Memory B cell (primary cell): ENCODE measurements around the gene CCDC69.

Source experiments
- ATAC-seq: fragments of 150-1000 bp; cut with Tn5 transposase; 2 replicates; pipeline ENCODE4 v1.10.0; 2021; ENCODE audit warnings: low read depth, mild to moderate bottlenecking, moderate library complexity
- DNase-seq, 2 donors: peaks; one replicate each; pipeline ENCODE4 v3.0.0; 2022; ENCODE audit warnings: low spot score in 2 of 2
- H3K27ac Mint-ChIP-seq: one replicate; pipeline ENCODE4 v1.8.0; 2022; ENCODE audit warnings: mild to moderate bottlenecking, moderate library complexity, mixed read lengths
- H3K27me3 Mint-ChIP-seq: one replicate; pipeline ENCODE4 v1.8.0; 2022; ENCODE audit warnings: mixed read lengths
- H3K36me3 Mint-ChIP-seq: one replicate; pipeline ENCODE4 v1.8.0; 2022; ENCODE audit warnings: mild to moderate bottlenecking, mixed read lengths
- H3K4me1 Mint-ChIP-seq: one replicate; pipeline ENCODE4 v1.8.0; 2022; ENCODE audit warnings: mixed read lengths
- H3K4me3 Mint-ChIP-seq: one replicate; pipeline ENCODE4 v1.8.0; 2022; ENCODE audit warnings: mild to moderate bottlenecking, moderate library complexity, mixed read lengths
- H3K9me3 Mint-ChIP-seq: one replicate; pipeline ENCODE4 v1.8.0; 2022; ENCODE audit warnings: mixed read lengths

Gene CCDC69

GRCh38 chr5:151167022-151167421 lies 56.9 kb downstream of the CCDC69 start:
- DNase-seq (no peak), ATAC-seq (no peak)
- no peaks in the 10 kb centered on the region for H3K9me3 Mint-ChIP-seq
- H3K4me3 Mint-ChIP-seq, result no peak overlapping the region
- H3K4me1 Mint-ChIP-seq, result peaks cover 19% of the 10 kb centered on the region
- no peaks in the 10 kb centered on the region for H3K36me3 Mint-ChIP-seq
- H3K27me3 Mint-ChIP-seq, result no peaks in the 10 kb centered on the region
- no peak overlapping the region for H3K27ac Mint-ChIP-seq

- Mint-ChIP-seq H3K9me3 (no peaks in the 10 kb centered on the region), H3K27ac (no peak overlapping the region), H3K27me3 (no peaks in the 10 kb centered on the region), H3K4me3 (no peak overlapping the region), H3K36me3 (no peaks in the 10 kb centered on the region), H3K4me1 (peaks cover 16% of the 10 kb centered on the region)
- ATAC-seq (peak; percentile 99), DNase-seq (peak; percentile 78 to 82)
These were observed 59.1 kb downstream of the CCDC69 start for GRCh38 chr5:151164687-151165392.

GRCh38 chr5:151162776-151163175 lies 61.1 kb downstream of the CCDC69 start:
- H3K27ac Mint-ChIP-seq, result no peak overlapping the region
- DNase-seq (no peak), ATAC-seq (no peak)
- H3K9me3 Mint-ChIP-seq, result no peaks in the 10 kb centered on the region
- H3K4me1 Mint-ChIP-seq, result peaks cover 22% of the 10 kb centered on the region
- no peaks in the 10 kb centered on the region for H3K27me3 Mint-ChIP-seq
- no peak overlapping the region for H3K4me3 Mint-ChIP-seq
- no peaks in the 10 kb centered on the region for H3K36me3 Mint-ChIP-seq

- H3K4me3 Mint-ChIP-seq, result peak overlapping the region; percentile 19
- H3K27ac Mint-ChIP-seq, result peak overlapping the region; percentile 35
These were observed 64.1 kb downstream of the CCDC69 start for GRCh38 chr5:151159649-151160373.

GRCh38 chr5:151158287-151158661 lies 65.6 kb downstream of the CCDC69 start:
- H3K27ac Mint-ChIP-seq, result peak overlapping the region; percentile 78
- DNase-seq (no peak), ATAC-seq (no peak)
- no peaks in the 10 kb centered on the region for H3K27me3 Mint-ChIP-seq
- H3K4me1 Mint-ChIP-seq, result peaks cover 42% of the 10 kb centered on the region
- H3K36me3 Mint-ChIP-seq, result no peaks in the 10 kb centered on the region
- peak overlapping the region; percentile 96 for H3K4me3 Mint-ChIP-seq
- H3K9me3 Mint-ChIP-seq, result no peaks in the 10 kb centered on the region

More at GRCh38 chr5:151159649-151160373, 64.1 kb downstream of the CCDC69 start:
- H3K27me3 Mint-ChIP-seq, result no peaks in the 10 kb centered on the region
- no peak for ATAC-seq
- DNase-seq, result no peak
- peaks cover 31% of the 10 kb centered on the region for H3K4me1 Mint-ChIP-seq
- H3K36me3 Mint-ChIP-seq, result no peaks in the 10 kb centered on the region
- no peaks in the 10 kb centered on the region for H3K9me3 Mint-ChIP-seq

GRCh38 chr5:151157426-151158286 lies 66.2 kb downstream of the CCDC69 start, which contains the start of gene ANXA6:
ANXA6 (minus strand) TSS chr5:151157779; CDS start chr5:151147901, 9,878 bp downstream.
- Mint-ChIP-seq H3K9me3 (no peaks in the 10 kb centered on the region), H3K36me3 (peaks cover under 1% of the 10 kb centered on the region), H3K4me3 (peak within 1 kb of the TSS; percentile 96), H3K4me1 (peaks cover 48% of the 10 kb centered on the region), H3K27ac (peak within 1 kb of the TSS; percentile 78), H3K27me3 (no peaks in the 10 kb centered on the region)
- peak in 1 of 2 donors; percentile 38 for DNase-seq
- ATAC-seq, result peak; percentile 60

- DNase-seq (no peak), ATAC-seq (peak; percentile 16)
- H3K9me3 Mint-ChIP-seq, result no peaks in the 10 kb centered on the region
- peaks cover 56% of the 10 kb centered on the region for H3K4me1 Mint-ChIP-seq
- H3K36me3 Mint-ChIP-seq, result peaks cover 5% of the 10 kb centered on the region
- peak overlapping the region; percentile 96 for H3K4me3 Mint-ChIP-seq
- peak overlapping the region; percentile 78 for H3K27ac Mint-ChIP-seq
- H3K27me3 Mint-ChIP-seq, result no peaks in the 10 kb centered on the region
These were observed 67.1 kb downstream of the CCDC69 start for GRCh38 chr5:151156507-151157420.

- ATAC-seq (peak; percentile 30), DNase-seq (no peak)
- peaks cover 5% of the 10 kb centered on the region for H3K36me3 Mint-ChIP-seq
- H3K4me1 Mint-ChIP-seq, result peaks cover 64% of the 10 kb centered on the region
- peak overlapping the region; percentile 96 for H3K4me3 Mint-ChIP-seq
- H3K9me3 Mint-ChIP-seq, result no peaks in the 10 kb centered on the region
- H3K27ac Mint-ChIP-seq, result peak overlapping the region; percentile 78
- no peaks in the 10 kb centered on the region for H3K27me3 Mint-ChIP-seq
These were observed 68.0 kb downstream of the CCDC69 start for GRCh38 chr5:151155775-151156506.

- DNase-seq (peak; percentile 36 to 38), ATAC-seq (peak; percentile 64)
- no peaks in the 10 kb centered on the region for H3K9me3 Mint-ChIP-seq
- peak overlapping the region; percentile 78 for H3K27ac Mint-ChIP-seq
- H3K36me3 Mint-ChIP-seq, result peaks cover 5% of the 10 kb centered on the region
- peak overlapping the region; percentile 96 for H3K4me3 Mint-ChIP-seq
- no peaks in the 10 kb centered on the region for H3K27me3 Mint-ChIP-seq
- H3K4me1 Mint-ChIP-seq, result peaks cover 68% of the 10 kb centered on the region
These were observed 68.7 kb downstream of the CCDC69 start for GRCh38 chr5:151154931-151155774.

- Mint-ChIP-seq H3K27ac (peak overlapping the region; percentile 93), H3K4me1 (peaks cover 70% of the 10 kb centered on the region)
- no peak for DNase-seq
These were observed 70.1 kb downstream of the CCDC69 start for GRCh38 chr5:151153766-151154272.

GRCh38 chr5:151153300-151153699 lies 70.6 kb downstream of the CCDC69 start:
- peak overlapping the region; percentile 93 for H3K27ac Mint-ChIP-seq
- no peaks in the 10 kb centered on the region for H3K9me3 Mint-ChIP-seq
- DNase-seq (no peak), ATAC-seq (no peak)
- H3K4me3 Mint-ChIP-seq, result peak overlapping the region; percentile 38
- H3K27me3 Mint-ChIP-seq, result no peaks in the 10 kb centered on the region
- H3K36me3 Mint-ChIP-seq, result peaks cover 10% of the 10 kb centered on the region
- H3K4me1 Mint-ChIP-seq, result peaks cover 69% of the 10 kb centered on the region

More at GRCh38 chr5:151153766-151154272, 70.1 kb downstream of the CCDC69 start:
- ATAC-seq, result no peak
- Mint-ChIP-seq H3K36me3 (peaks cover 7% of the 10 kb centered on the region), H3K9me3 (no peaks in the 10 kb centered on the region), H3K27me3 (no peaks in the 10 kb centered on the region), H3K4me3 (peak overlapping the region; percentile 38)

GRCh38 chr5:151151793-151152192 lies 72.1 kb downstream of the CCDC69 start:
- Mint-ChIP-seq H3K9me3 (no peaks in the 10 kb centered on the region), H3K4me1 (peaks cover 78% of the 10 kb centered on the region), H3K36me3 (peaks cover 19% of the 10 kb centered on the region), H3K4me3 (peak overlapping the region; percentile 47), H3K27ac (peak overlapping the region; percentile 93), H3K27me3 (no peaks in the 10 kb centered on the region)
- DNase-seq, result no peak
- no peak for ATAC-seq
